GM21515 (cell line): ENCODE results near the gene CTNNAL1.
"Not testable (repeated sequence)": the region's sequence is repeated elsewhere in the genome, so short reads cannot be mapped to it uniquely, and the experiment has no call there.

Source experiments
- ATAC-seq: cut with Tn5 transposase; IDR thresholded peaks from one replicate; pipeline ENCODE4 v1.9.1; 2021; ENCODE audit not compliant: unreplicated experiment

CTNNAL1 gene

DNA sequence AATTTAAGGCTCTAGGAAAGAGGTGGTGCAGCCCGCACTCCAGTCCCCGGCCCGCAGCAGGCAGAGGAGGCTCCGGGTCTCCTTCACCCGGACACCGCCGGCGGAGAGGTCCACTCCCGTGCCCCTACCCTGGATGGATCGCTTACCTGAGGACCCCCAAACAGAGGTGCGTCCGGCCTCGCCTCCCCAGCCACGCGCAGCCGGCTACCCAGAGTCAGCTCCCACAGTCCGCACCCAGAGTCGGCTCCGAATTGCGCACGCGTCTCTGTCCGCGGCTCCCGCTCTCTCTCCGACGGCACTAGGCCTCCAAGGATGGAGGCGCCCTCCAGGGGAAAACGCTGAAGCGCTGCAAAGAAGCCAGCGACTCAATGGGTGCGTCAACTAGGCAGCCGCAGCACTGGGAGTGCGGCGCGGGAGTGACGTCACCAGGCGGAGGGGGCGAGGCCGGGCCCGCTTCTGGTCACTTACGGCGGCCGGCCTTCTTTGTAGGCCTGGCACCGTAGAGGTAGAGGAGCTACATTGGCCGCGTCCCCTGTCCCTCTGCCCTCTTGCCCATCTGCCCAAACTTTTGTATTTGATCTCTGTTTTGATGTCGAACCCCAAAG, 79.5 kb downstream of the CTNNAL1 start, which contains the start of gene ELP1:
ELP1 (minus strand) TSS at position 407 of the 605 bp plus-strand sequence. CDS start 2,978 bp downstream, outside the sequence.
- peak; percentile 85 for ATAC-seq

DNA sequence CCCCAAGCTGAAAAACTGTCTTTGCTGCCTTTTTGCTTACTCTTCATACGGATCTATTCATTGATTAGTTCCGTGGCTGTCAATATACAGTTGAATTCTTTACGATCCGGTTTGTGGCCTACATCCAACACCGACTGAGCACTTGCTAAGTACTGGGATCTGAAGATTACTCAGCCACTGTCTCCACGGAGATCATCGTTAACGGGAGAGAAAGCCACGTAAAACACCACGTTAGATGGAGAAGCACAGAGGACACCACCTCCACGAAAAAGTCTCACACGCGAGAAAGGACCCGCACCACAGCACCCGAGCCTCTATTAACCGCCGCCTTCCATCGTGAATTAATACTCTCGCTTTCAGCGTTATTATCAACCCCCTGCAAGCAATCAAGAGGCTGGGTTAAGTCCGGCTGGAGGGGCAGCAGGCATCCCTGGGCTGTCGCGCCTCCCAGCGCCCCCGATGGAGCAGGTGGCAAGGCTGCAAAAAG, 80.0 kb downstream of the CTNNAL1 start:
- ATAC-seq = no peak

DNA sequence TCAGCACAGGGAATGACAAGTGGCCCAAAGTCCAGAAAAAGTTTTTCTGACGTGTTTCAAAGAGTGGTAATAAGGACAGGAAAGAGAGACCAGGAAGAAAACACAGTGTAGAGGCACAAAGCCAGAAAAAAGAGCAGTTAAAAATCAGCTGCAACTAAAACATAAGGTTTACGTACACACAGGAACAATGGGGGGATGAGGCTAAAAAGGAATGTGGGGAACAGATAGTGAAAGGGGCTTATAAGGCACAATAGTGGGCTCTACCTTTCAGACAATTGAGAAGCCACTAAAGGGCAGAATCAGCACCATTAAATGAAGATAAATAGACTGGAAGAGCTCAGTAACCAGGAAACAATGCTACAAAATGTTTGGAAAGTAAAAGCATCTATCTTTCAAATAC, 84.9 kb downstream of the CTNNAL1 start:
- ATAC-seq = no peak

DNA sequence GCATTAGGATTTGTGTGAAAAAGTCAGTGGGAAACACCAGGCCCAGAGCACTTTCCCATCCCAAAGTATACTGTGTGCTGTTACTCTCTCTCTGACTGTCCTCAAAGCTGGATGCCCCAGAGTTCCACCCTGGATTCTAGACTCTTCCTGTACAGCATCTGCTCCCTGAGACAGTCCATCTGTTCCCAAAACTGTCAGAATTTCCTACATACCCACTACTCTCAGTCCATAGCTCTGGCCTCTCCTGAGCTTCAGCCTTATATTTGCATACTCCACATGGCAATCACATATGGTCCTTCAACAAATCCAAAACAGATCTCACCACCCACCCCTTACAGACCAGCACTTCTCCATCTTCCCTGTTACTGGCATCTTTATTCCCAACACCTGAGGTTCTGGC, 88.8 kb downstream of the CTNNAL1 start:
- ATAC-seq = no peak

DNA sequence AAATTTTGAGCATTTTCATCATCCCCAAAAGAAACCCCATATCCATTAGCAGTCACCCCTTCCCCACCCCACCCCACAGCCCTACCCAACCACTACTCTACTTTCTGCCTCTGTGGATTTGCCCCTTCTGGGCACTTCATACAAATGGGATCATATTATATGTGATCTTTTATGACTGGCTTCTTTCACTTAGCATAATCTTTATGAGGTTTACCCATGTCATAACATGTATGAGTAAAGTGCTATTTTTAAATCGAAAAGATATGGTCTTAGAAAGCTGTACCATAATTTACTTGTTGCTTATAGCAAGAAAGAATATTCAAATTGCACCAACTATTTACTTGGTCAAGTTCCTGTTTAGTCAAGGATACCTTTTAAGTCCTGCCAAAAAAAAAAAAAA, 92.1 kb downstream of the CTNNAL1 start:
- ATAC-seq = no peak

DNA sequence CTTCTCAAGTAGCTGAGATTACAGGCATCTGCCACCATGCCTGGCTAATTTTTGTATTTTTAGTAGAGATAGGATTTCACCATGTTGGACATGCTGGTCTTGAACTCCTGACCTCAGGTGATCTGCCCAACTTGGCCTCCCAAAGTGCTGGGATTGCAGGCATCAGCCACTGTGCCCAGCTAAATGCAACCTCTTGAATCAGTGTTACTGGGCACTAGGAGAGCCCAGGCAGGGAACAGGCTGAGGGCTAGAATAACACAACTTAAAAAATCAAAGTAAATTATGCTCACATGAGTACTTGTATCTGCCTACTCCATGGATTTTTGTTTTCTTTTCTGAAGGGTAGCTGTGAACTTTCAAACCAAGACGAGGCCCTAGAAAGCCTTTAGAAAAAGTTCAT, 92.9 kb downstream of the CTNNAL1 start:
- ATAC-seq = not testable (repeated sequence)

DNA sequence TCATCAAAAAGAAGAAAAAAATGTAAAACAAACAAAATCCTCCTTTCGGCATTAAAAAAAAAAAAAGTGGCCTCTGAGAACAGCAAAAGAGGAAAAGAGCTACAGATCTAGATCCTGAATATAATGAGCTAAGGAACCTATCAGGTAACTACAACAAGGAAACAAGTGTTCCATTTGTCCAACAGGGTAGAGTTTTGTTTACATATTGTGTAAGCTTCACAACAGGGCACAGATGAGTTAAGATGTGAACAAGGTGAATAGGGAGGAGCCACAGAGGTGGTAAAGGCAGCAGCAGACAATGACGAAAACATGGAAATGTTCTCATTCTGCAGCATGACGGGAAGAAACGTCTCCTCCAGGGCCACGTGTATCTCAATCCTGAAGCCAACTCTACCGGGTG, 93.8 kb downstream of the CTNNAL1 start:
- no peak for ATAC-seq

DNA sequence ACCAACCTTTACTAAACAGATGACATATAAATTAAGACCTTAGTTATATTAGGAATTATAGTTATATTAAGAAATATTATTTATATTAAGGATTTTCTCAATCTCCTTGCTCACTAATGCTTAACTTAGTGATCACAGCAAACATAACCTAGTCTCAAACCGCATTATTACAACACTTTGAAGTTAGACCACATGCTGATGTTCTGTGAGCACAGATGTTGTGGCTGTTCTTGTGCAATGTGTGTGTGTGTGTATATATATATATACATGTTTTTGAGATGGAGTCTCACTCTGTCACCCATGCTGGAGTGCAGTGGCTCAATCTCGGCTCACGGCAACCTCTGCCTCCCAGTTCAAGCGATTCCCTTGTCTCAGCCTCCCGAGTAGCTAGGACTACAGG, 99.9 kb downstream of the CTNNAL1 start:
- ATAC-seq = no peak

DNA sequence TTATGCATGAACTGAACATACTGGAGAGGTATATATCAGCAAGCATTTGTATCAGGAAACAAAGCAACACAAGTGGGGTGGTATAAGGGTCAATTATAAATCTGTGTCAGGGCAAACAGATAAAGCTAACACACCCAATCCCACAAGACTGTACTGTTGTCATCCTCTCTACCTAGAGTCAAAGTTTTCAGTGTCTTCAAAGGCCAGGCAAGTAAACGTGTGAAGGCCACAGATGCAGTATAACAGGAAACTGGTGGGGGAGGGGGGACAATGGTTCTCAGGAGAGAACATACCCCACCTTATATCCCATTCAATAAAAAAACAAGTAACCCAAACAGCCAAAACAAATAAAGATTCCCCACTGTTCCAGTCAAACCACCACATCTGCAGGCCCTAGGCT, 101.5 kb downstream of the CTNNAL1 start:
- ATAC-seq = no peak

DNA sequence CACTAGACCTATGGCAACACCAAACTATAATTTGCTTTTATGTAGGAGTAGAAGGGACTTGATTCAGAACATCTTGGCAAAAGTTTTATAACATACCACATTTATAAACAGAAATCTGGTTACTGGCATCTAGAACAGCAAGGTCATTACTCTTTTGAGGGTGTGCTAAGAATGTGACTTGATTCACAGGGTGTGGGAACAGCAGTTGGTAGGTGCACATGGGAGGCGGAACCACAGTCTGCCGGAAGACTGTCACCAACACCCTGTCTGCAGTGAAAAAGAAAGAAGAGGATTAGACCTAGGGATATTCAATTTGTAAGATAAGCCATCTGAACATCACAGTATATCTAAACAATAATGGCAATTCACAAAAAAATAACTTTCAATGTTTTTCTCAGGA, 102.4 kb downstream of the CTNNAL1 start:
- ATAC-seq = no peak

DNA sequence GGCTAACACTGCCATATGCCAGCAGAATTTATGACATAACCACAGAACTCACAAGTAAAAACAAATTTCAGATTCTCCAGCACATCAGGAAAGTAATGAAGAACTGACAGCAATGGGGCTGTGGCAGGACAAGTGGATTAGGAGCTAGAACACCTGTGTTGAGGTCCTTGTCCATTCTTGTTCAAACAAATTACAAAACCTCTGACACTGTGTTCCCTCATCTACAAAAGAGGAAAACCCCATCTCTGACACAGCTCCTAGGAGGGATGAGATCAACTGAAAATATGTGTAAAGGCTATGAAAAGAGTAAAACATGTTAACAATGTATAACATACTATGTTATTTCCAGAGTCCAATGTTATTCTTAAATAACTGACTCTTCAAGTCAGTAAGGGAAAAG, 102.9 kb downstream of the CTNNAL1 start:
- no peak for ATAC-seq

DNA sequence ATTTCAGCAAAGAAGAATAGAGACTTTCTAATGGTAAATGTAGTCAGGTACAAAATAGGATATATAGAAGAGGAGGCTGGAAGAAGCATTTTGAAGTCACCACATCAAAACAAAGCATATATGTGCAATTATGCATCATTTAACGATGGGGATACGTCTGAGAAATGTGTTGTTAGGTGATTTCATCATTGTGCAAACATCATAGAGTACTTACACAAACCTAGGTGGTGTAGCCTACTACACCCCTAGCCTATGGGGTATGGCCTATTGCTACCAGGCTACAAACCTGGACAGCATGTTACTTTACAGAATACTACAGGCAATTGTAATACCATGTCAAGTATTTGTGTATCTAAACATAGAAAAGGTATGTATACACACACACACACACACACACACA, 107.8 kb downstream of the CTNNAL1 start:
- no peak for ATAC-seq

DNA sequence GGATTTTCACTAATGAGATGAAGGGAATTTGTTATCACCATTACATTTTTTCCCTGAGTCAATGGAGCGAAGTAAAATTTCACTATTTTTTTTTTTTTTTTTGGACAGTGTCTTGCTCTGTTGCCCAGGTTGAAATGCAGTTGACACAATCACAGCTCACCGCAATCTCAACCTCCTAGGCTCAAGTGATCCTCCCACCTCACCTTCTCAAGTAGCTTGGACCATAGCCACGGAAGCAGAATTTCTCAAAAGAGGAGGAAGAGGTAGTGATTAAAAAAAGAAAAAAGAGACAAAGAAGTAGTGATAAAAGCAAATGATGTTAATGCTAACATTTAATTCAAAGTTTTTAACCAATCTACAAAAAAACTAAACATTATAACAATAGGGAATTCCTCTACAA, 109.1 kb downstream of the CTNNAL1 start:
- ATAC-seq = no peak

DNA sequence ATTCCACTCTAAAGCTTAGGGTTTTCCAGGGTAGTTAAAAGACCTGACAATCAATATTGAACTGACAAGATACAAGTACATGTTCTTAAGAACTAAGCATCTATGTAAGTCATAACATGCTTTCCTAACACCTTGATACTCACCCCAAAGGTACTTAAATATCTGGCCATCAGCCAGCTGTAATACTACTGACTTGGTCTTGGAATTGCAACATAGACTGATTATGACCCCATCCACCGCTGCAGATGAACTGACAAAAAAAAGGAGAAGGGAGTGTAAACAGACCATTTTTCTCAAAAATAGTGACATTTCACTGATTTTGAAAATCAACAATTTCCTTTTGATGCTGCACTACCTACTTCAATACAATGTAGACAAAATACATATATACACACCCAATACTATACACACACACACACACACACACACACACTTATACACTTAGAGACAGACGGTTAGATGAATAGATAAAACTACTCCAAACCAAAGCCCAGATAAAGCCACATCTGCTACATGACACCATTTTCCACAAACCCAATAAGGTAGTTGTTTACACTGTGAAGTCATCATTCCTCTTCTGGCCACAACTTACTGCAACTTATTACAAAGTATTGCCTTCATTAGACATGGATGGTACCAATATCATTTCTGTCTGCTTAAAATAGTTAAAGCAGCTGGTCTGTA, 109.7 kb downstream of the CTNNAL1 start:
- no peak for ATAC-seq

DNA sequence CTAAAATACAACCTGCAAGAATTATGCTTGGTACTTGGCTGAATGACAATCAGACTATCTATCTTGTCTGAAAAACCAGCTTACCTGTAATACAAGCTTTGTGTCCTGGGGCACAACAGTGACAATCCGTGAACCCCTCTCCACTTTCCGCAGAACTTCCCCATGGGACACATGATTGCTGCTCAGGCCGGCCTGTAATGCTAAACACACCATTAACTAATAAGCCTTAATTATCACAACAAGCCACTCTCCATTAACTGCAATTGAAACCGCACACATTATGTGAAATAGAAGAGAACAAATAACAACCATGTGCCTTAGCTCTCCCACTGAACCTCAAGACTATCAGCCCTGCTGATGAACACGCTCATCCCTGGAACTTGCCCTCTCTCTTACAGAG, 113.1 kb downstream of the CTNNAL1 start:
- ATAC-seq = no peak

DNA sequence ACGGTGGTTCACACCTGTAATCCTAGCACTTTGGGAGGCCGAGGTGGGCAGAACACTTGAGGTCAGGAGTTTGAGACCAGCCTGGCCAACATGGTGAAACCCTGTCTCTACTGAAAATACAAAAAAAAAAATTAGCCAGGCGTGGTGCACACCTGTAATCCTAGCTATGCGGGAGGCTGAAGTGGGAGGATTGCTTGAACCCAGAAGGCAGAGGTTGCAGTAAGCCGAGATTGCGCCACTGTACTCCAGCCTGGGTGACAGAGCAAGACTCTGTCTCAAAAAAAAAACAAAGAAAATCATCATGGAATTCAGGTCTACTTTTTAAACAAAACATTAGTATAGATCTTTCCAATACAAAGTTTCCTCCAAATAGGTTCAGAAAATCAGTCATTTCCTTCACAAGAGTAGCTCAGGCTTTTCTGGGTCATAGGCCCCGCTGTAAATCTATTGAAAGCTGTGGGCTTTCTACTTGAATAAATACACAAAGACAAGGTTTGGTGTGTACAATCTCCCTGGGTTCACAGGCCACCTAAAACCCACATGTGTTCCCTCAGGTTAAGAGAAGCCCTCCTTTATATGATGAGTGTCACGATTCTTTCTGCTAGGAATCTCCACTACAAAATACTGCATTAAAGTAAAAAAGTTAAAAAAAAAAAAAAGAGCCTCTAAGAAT, 114.1 kb downstream of the CTNNAL1 start:
- not testable (repeated sequence) for ATAC-seq

DNA sequence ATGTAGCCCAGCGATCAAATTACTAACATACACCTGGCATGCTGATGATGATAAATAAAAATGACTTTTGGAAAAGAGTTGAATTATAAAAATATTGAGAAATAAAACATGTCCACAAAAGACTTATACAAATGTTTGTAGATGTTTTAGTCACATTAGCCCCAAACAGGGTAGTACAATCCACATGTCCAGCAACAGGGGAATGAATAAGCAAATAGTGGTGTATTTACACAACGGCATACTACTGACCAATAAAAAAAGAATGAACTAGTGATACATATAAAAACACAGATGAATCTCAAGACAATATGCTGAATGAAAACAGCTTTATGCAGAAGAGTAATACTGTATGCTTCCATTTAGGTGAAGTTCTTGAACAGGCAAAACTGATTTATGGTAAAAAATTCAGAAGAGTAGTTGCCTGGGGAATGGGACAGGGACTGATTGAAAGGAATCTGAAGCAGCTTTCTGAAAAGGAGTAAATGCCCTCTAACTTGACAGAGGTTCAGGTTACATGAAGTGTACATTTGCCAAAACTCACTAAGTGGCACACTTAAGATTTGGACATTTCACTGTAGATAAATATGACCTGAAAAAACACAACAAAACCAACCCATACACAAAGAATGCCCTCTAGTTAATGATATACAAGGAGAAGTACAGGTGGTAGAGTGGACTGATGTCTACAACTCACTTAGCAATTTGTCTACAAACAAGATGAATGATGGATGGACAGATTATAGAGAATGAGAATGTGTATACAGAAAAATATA, 115.8 kb downstream of the CTNNAL1 start:
- no peak for ATAC-seq

DNA sequence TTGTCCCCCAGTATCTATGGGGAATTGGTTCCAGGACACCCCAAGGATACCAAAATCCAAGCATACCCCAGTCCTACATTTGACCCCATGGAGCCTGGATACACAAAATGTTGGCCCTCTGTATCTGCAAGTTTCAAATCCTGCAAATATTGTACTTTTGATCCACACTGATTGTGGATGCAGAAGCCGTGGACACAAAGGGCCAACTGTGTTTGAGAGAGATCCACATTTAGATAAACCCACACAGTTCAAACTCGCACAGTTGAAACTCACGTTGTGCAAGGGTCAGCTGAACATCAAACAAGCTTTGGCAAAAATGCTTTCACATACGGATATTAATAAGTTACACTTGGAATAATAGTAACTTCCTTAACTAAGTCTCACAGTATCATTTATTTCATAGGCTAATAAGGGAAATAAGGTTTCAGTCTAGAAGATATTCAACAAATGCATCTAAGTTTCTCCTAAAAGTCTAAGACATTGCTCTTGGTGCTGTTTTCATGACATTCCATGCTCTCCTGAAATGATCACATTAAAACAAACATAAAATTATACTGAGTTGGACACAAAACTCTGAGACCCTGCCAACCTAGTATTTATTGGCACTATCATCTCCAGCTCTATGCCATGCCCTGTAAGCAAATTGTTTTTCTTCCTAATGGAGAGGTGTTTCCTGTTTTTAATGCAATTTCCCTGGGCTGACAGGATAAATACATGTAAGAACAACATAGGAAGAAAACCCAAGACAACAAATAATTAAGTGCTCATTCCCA, 118.9 kb downstream of the CTNNAL1 start:
- no peak for ATAC-seq
